ENCODE data around the gene USP35. TPM values are rescaled to one million over a fixed set of nuclear protein-coding genes. Genes with fewer than 3 reads are reported as not detected.
"Not testable (repeated sequence)": the region's sequence is repeated elsewhere in the genome, so short reads cannot be mapped to it uniquely, and the experiment has no call there.

The USP35 gene
- total RNA-seq, 1 donor from 2014 or later = 16.5 TPM

GRCh38 chr11:78170874-78171549 is 17.7 kb upstream of the USP35 start:
- H3K4me3 Mint-ChIP-seq (ENCODE audit: low read depth) = no peak overlapping the region
- DNase-seq (ENCODE audit: low spot score, unreplicated experiment) = no peak
- H3K27ac Mint-ChIP-seq = no peak overlapping the region
- peaks cover 10% of the 10 kb centered on the region for H3K4me1 Mint-ChIP-seq (ENCODE audit: low read depth)
- H3K9me3 Mint-ChIP-seq (ENCODE audit: low read depth) = no peaks in the 10 kb centered on the region
- peaks cover 10% of the 10 kb centered on the region for H3K36me3 Mint-ChIP-seq (ENCODE audit: insufficient read depth)
- TF ChIP-seq CTCF (IDR thresholded peaks at IDR 0.05; ENCODE audit: unreplicated experiment) = no peak
- no peaks in the 10 kb centered on the region for H3K27me3 Mint-ChIP-seq

- Mint-ChIP-seq H3K27me3 (no peaks in the 10 kb centered on the region), H3K36me3 (ENCODE audit: insufficient read depth) (peaks cover 14% of the 10 kb centered on the region), H3K4me1 (ENCODE audit: low read depth) (peaks cover 10% of the 10 kb centered on the region), H3K27ac (no peak overlapping the region), H3K4me3 (ENCODE audit: low read depth) (no peak overlapping the region), H3K9me3 (ENCODE audit: low read depth) (no peaks in the 10 kb centered on the region)
- no peak for DNase-seq (ENCODE audit: low spot score, unreplicated experiment)
- TF ChIP-seq CTCF (IDR thresholded peaks at IDR 0.05; ENCODE audit: unreplicated experiment) = no peak
These were observed 16.8 kb upstream of the USP35 start for GRCh38 chr11:78171951-78172350.

- H3K9me3 Mint-ChIP-seq (ENCODE audit: low read depth); DNase-seq (ENCODE audit: low spot score, unreplicated experiment); H3K27me3 Mint-ChIP-seq; H3K4me3 Mint-ChIP-seq (ENCODE audit: low read depth); H3K4me1 Mint-ChIP-seq (ENCODE audit: low read depth); H3K27ac Mint-ChIP-seq: not testable (repeated sequence)
- peaks cover 14% of the 10 kb centered on the region for H3K36me3 Mint-ChIP-seq (ENCODE audit: insufficient read depth)
These were observed 12.9 kb upstream of the USP35 start for GRCh38 chr11:78175862-78176261.

- peaks cover 14% of the 10 kb centered on the region for H3K36me3 Mint-ChIP-seq (ENCODE audit: insufficient read depth)
- no peak overlapping the region for H3K27ac Mint-ChIP-seq
- no peaks in the 10 kb centered on the region for H3K9me3 Mint-ChIP-seq (ENCODE audit: low read depth)
- no peak for DNase-seq (ENCODE audit: low spot score, unreplicated experiment)
- no peak overlapping the region for H3K4me3 Mint-ChIP-seq (ENCODE audit: low read depth)
- TF ChIP-seq CTCF (IDR thresholded peaks at IDR 0.05; ENCODE audit: unreplicated experiment) = no peak
- peaks cover 10% of the 10 kb centered on the region for H3K4me1 Mint-ChIP-seq (ENCODE audit: low read depth)
- no peaks in the 10 kb centered on the region for H3K27me3 Mint-ChIP-seq
These were observed 12.0 kb upstream of the USP35 start for GRCh38 chr11:78176605-78177141.

GRCh38 chr11:78177216-78177615 is 11.5 kb upstream of the USP35 start:
- H3K4me3 Mint-ChIP-seq (ENCODE audit: low read depth) = no peak overlapping the region
- H3K27me3 Mint-ChIP-seq = no peaks in the 10 kb centered on the region
- H3K36me3 Mint-ChIP-seq (ENCODE audit: insufficient read depth) = peaks cover 14% of the 10 kb centered on the region
- H3K27ac Mint-ChIP-seq = no peak overlapping the region
- peaks cover 10% of the 10 kb centered on the region for H3K4me1 Mint-ChIP-seq (ENCODE audit: low read depth)
- no peaks in the 10 kb centered on the region for H3K9me3 Mint-ChIP-seq (ENCODE audit: low read depth)
- DNase-seq (ENCODE audit: low spot score, unreplicated experiment) = no peak
- TF ChIP-seq CTCF (IDR thresholded peaks at IDR 0.05; ENCODE audit: unreplicated experiment) = no peak

Measured in progenitor cell of endocrine pancreas (in vitro differentiated cells).